NB4 (cell line): Measurements from ENCODE around the gene ZC3H14.

Experiments used
- CTCF ChIP-seq: IDR thresholded peaks from one replicate; pipeline ENCODE4 v1.5.1; 2012; ENCODE audit warnings: low read depth, low read length
- MAX ChIP-seq: IDR thresholded peaks from 2 replicates; pipeline ENCODE4 v1.6.1; 2011; ENCODE audit warnings: low read depth, low read length
- POLR2A ChIP-seq: IDR thresholded peaks from 2 replicates; pipeline ENCODE4 v1.6.1; 2011; ENCODE audit warnings: mild to moderate bottlenecking; ENCODE audit not compliant: insufficient read length; ENCODE audit errors: extremely low read depth

DNA sequence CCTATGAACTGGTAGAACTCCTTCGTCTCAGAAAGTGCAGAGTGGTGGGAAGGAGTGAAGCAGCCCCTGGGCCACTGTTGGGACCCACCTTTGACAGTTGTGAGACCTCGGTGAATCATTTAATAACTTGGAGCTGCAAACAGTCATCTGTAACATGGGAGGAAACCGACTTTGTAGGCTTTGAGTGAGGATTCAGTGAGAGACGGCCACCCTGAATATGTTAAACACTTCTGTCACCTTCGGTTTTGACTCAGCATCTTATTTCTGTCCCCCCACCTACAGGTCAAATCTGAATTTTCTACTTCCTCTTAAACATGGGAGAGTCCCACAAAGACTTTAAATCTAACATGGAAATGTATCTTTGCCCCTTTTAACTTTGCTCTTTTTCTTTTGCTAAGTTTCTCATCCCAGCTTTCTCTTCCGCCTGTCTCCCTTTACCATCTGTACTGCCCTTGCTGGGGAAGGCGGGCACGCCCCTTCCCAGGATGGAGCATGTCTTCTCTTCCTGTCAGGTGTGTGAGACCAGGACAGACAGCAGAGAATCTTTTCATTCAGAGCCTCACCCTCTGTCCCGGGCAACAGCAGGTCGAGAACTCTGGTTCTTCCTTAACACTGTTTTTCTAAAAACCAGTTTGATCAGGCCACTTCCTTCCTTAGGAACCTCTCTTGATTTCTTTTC is 37.1 kb downstream of the ZC3H14 start:
- TF ChIP-seq CTCF (no peak), POLR2A (no peak), MAX (no peak)
